HG03280 (cell line): ENCODE measurements around the gene GLTP.

Experiments used
- ATAC-seq: cut with Tn5 transposase; IDR thresholded peaks from one replicate; pipeline ENCODE4 v1.9.1; 2021; ENCODE audit warnings: mild to moderate bottlenecking, moderate library complexity; ENCODE audit not compliant: unreplicated experiment

The GLTP gene

DNA sequence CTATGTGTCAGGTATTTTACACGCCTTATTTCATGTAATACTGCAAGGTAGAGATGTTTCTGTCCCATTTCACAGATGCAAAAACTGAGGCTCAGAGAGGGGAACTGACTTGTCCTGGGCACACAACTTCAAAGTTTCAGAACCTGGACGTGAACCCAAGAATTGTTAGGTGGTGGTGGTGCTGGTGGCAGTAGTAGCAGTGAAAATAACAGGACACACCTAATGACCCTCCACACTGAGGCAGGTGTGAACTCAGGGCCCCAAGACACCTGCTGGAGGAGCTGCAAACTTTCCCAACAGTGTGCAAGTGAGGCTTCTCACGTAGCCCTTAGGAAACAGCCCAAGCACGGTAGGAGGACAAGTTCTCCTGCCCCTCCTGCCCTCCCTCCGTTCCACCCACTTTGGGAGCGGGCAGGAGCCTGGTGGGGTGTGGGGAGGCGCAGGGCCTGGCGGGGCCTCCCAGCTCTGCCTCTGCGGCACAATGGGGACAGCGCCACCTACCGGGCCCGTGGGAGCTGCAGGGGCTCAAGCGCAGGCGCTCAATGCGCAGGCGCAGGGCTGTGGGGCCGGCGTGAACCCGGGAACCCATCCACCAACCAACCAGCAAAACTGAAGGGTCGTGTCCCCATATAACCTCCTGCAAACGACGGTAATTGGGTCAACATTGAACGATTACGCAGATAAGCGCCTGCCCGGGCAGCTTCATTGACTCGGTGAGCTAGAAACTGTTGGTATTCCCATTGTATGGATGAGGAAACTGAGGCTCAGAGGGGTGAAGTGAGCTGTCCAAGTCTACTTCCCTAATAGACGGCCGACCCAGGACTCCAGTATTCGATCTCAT, 35.1 kb downstream of the GLTP start:
- ATAC-seq = peak; percentile 85

DNA sequence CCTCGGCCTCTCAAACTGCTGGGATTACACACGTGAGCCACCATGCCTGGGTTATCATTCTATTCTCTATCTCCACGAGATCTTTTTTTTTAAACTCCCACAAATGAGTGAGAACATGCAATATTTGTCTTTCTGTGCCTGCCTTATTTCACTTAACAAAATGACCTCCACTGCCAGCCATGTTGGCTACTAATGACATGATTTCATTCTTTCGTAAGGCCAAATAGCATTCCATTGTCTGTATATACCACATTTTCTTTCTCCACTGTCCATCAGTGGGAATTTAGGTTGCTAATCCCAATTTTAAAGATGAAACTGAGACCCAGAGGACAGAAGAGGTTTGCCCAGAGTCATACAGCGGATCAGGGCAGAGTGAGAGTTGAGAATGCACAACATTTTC, 36.2 kb downstream of the GLTP start:
- no peak for ATAC-seq

DNA sequence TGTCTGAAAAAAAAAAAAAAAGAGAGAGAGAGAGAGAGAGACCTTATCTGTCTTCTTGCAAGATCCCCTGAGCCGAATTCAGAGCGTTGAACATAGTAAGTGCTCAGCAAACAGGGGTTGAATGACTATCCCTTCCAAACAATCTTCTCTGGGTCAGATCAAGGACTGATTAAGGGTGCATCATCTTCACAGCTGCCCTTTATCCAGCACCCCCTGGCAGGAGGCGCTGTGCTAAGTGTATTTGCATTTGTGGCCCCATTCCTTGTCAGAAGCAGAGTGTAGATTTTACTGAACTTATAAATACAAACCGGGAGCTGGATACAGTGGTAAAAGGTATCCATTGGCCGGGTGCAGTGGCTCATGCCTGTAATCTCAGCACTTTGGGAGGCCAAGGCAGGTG, 38.3 kb downstream of the GLTP start:
- no peak for ATAC-seq

DNA sequence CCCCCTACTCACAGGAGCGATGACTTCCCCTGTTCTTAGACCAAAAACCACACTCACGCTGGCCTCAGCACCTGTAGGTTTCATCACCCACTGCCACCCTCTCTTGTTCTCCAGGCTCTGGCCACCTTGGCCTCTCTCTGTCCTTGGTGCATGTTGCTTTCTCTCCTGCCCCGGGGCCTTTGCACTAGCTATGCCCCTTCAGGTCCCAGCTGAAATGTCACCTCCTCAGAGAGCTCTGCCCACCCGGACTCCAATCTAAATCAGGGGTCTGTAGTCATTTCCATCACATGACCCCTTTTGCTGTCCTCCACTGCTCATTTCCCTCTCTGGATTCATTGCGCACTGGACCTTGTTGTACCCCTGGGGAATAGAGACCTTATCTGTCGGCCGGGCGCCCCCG, 39.0 kb downstream of the GLTP start:
- ATAC-seq = no peak

DNA sequence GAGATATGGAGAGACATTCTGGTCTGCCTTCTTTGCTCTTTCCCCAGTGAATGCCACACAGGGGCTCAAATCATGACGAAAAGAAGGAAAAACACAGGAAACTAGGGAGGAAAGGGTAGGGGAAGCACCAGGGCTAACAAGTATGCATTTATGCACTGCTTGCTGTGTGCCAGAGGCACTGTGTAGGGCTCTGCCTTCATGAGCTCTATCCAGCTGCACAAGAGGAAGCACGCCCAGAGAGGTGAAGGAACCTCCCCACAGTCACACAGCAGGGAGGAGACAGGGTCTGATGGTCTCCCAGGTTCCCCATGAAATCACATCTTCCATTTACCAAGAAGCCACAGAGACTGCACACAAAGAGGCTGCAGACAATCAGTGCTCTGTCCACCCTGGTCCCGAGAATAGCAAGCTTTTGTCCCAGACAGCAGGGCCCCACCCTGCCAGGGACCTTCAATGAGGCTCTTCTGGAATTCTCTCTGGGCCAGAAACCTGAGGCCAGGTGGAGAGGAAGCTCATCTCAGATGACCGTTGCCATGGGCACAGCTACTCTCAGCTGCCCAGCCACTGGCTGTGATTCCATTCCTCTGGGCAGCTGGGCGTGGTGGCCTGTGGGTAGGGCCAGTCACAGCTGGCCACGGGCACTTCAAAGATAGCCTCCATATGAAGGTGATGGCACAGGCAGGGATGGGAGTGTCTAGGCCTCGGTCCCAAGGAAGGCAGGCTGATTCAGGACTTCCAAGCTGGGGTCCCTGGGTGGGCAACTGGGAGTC, 39.9 kb downstream of the GLTP start:
- ATAC-seq = no peak

DNA sequence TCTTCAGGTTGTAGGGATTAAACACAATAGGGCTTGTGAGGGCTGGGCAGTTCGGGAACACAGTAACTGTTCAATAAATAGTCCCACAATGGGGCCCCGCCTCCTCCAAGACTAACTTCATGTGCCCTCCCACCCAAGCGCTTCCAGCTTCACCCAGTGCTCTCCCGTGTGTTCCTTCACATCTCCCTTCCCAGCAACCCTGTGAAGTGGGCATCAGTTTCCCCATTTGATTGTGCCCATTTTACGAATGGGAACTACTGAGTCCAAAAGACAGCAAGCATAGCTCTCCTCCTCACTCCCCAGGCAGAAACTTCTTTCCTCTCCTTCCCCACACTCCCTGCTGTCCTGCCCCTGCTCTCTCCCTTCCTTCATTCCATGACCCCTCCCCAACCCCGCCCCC, 40.9 kb downstream of the GLTP start:
- no peak for ATAC-seq

DNA sequence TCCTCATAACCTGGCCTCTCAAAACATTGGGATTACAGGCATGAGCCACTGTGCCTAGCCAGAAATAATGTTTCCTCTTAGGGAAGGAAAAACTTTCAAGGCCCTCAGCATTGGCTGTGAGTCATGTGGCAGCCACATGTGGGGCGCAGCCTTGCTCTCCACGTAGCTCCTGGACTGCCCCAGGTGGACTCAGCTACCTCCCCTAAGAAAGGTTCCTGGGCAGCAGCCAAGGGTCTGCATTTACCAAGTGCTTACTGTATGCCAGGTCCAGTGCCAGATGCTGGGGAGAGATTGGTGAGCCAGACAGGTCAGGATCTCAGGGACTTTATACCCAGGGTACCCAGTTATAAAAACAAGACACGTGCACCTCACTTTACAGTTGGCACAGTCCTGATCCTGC, 43.4 kb downstream of the GLTP start:
- ATAC-seq = no peak

DNA sequence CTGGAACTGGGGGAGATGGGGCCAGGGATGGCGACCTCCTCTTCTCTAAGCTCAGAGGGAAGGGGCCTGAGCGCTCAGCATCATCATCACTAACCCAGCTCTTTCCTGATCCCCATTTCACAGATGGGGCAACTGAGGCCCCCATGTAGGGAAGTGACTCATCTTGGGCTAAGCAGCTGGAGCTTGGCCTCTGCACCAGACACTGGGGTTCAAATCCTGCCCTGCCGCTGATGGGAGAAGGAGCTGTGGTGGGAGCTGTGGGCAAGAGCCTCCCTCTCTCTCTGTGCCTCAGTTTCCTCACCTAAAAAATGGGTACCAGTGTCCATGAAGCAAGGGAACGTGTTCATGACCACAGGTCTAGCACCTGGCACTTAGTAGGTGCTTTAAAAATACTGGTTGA, 44.5 kb downstream of the GLTP start:
- no peak for ATAC-seq

DNA sequence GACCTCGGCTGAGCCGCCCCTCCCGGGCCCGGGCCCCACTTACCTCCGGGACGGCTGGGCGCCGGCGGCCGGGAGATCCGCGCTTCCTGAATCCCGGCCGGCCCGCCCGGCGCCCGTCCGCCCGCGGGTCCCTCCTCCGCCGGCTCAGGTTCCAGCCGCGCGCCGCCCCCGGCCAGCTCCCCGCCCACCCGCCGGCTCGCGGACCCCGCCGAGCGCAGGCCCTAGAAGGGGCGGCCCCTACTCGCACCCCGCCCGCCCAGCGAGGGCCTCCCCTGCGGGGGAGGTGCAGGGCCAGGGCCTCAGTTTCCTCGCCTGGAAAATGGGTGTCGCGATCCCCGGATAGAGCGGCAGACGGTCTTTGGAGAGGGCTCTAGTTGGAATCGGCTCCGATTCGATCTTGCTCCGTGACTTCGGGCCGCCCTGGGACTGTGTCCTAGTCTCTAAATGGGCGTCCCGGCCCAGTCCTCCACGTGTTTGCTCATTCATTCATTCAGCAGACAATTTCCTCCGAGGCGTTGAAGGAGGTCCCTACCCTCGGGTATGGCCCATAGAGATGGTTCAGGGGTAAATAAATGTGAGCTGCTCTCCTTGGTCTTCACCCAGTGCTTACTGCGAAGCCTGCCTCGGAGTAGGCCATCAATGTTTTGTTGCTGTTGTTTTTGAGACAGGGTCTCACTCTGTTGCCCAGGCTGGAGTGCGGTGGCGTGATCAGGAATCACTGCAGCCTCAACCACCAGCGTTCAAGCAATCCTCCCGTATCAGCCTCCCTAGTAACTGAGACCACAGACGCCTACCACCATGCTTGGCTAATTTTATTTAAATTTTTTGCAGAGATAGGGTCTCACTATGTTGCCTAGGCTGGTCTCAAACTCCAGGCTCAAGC, 46.8 kb downstream of the GLTP start, which contains the start of gene TRPV4:
Gene TRPV4, minus strand, starts transcription at position 92 of the 883 bp plus-strand sequence. CDS start 18,602 bp downstream, outside the sequence.
- no peak for ATAC-seq

DNA sequence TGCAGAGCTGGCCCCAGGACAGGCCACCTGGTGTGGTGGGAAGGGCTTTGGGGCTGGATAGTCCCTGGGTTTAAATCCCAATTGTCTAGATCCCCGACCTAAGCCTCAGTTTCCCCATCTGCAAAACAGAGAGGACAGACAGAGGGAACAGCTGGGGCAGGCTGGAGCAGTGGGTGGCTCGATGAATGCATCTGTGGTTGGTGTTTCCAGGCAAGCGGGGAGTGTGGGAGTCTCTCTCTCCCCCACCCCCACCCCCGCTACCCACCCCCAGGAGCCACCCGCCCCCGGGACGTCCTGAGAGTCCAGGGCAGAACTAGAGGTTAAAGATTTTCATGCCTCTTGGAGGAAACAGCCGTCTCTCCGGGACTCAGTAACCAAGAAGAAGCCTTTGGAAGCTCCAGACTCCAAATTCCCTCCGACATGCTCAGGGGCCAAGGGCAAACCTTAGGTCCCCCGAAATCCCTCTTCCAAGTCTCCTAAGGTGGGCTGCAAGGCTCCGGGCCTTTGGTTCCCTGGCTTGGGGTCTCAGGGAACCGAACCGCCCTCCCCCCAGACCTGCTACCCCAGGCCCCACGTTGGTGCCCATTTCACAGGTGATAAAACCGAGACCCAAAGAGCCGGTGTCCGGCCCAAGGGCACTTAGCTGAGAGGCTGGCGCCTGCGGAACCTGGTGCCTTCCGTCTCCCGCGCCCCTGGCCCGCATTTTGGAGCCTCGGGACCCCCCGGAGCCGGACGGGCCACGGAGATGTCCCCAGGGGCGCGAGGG, 47.6 kb downstream of the GLTP start:
- no peak for ATAC-seq

DNA sequence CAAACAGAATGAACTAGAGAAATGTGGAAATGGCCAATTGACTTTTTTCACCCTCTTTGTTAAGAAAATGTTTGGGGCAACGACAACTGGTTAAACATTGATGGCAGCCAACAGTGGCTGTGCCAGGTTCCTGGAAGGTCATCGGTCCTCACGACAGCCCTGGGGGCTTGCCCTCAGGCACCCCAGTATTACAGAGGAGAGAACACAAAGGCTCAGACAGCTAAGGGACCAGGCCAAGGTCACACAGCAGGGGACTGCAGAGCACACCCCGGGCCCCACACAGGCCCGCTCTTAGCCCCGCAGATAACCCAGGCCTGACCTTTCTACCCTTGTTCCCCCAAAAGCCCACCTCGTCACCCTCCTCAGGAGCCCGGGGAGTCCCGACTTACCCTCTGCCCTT, 48.4 kb downstream of the GLTP start:
- ATAC-seq = no peak

DNA sequence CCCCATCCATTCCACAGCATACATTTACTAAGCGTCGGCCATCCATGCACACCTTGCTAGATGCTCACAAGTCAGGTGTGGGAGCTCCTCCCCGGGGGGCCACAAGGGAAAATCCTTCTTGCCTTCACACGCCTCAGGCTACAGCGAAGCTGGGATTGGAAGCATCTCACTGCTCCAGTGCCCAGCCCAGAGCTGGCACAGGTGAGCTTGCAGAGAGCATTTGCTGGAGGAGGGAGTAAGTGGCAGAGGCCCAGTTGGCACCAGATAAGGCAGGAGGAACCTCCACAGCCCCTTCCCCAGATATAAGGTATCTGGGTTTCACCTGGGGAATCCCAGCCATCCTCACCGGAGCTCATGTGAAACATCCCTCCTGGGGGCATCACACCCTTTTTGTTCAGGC, 49.0 kb downstream of the GLTP start:
- ATAC-seq = no peak

DNA sequence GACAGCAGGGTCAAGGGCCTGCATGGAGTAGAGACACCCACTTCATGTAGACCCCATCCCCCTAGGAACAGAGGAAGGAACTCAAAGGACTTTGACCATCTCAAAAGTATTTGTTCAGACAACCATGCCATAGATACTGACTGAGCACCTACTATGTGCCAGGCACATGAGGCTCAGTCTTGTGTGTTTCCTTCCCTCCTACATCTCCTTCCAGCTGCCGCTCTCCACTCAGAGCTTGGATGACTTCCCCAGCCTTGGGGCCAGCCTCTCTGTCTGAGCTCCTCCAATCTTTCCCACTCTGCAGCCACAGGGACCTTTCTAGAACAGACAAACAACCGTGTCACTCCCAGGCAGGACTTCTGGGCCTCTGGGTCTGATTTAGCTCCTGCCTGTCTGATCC, 49.6 kb downstream of the GLTP start:
- no peak for ATAC-seq

DNA sequence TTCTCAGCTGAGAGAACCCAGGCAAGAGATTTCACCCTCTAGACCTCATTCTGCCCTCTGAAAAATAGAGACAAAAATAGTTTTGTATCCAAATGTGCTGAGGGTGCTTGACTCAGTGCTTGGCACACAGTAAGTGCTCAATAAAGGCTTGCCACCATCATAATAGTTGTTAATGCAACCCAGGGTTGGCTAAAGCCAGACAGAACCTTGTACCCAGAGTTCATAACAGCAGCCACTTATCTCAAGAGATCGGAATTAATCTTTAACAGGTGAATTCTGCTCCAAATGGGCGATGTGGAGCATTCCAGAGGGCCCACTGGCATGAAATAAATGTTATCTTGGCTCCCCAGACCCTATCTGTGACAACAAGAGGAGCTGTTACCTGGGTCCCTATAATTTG, 50.1 kb downstream of the GLTP start:
- ATAC-seq = no peak

DNA sequence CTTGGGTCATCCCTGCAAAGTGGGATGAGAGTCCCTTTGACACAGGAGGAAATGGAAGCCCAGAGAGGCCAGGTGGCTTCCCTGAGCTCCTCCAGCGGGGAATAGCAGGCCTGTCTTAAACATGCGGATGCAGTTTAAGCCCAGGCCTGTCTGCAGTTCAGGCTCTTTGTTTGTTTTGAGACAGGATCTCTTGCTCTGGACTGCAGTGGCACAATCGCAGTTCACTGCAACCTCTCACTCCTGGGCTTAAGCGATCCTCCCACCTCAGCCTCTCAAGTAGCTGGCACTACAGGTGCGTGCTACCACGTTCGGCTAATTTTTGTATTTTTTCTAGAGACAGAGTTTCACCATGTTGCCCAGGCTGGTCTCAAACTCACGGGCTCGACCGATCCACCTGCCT, 50.7 kb downstream of the GLTP start:
- no peak for ATAC-seq

DNA sequence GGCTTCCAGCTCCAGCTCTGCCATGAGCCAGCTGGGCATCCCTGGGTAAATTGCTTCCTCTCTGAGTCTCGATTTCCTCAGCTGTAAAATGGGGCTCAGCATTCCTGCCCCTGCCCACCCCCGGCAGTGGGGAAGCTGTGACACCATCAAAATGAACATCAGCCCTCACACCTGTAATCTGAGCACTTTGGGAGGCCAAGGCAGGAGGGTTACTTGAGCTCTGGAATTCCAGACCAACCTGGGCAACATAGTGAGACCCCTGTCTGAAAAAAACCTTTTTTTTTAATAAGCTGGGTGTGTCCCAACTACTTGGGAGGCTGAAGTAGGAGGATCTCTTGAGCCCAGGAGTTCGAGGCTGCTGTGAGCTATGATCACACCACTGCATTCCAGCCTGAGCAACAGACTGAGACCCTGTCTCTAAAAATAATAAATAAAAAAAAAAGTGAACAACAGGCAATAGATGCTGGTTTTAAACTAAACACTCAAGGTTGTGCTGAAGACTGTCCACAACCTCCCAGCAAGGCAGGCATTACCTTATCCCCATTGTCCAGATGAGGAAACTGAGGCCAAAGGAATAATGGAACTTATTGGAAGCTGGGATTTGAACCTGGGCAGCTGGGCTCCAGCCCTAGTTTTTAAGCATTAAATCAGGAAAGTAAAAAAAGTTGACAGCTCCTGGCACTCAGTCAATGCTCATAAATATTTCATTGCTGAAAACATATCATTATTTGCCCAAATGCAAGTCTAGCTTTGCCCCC, 51.4 kb downstream of the GLTP start:
- no peak for ATAC-seq

DNA sequence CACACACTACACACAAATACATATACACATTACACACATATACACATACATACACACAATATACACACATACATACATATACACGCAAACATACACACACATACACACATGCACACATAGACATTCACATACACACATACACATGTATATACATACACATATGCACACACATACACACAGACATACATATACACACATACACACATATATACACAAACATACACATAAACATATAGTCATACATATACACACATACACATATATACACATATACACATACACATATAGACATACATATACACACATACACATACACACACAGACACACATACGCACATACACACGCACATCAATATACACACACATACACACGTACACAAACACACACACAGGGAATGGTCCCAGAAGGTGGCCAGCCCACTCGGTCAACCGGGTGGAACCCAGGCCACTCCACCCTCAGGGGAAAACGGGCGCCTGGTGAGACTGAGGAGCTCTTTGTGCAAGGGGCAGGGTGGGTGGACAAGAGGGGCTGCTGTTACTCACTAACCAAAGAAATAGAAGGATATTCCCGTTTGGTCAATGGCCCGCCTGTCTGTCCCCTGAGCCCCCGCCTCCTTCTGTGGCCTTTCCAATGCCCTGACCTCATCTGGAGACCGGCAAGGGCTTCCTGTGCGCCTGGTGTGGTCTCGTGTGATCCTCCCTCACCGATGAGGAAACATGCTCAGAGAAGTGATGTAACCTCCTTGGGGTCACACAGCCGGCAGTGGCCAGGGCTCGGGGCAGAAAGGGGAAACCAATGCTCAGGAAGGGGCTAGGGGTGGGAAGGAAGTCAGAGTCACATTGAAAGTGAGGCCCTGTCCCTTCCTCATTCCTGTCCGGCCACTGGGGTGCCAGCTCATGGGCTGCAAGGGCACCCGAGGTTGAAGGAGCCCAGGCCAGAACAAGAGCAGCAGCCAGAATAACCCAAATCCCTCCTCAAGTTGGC, 52.5 kb downstream of the GLTP start:
- no peak for ATAC-seq

DNA sequence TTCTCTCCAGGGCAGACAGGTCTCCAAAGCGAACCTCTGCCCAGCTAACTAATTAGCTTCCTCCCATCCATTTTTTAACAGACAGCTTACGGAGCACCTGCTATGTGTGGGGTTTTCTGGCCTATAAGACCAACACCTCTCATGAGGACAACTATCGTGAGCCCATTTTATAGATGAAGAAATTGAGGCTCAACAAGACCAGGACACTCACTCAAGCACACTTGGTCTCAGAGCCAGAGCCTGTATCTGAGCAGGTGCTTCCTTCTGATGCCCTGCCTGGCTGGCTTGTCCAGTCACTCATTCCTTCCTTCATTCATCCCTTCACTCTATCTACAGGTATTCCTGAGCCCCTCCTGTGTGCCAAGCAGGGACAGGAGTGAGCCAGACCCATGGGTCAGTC, 53.3 kb downstream of the GLTP start:
- ATAC-seq = no peak

DNA sequence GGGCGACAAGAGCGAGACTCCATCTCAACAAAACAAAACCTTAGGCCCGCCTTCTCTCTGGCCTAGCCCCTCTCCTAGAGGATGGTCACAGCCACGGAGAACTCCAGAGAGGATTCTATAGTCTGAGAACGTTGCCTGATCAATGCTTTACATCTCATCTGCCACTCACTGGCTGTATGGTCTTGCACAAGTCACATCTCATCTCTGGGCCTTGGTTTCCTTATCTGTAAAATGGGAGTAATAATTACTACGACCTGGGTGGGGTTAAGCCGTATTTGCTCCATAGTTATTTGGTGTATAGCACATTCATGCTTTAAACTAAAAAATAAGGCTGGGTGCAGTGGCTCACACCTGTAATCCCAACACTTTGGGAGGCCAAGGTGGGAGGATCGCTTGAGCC, 55.6 kb downstream of the GLTP start:
- no peak for ATAC-seq
